NCI-H524 (cell line): ENCODE data around the gene ITSN2.

Experiments
- DNase-seq, 2 experiments: peaks; one replicate each; lab custom pipeline; 2025; lab: John Stamatoyannopoulos, UW

The ITSN2 gene

DNA sequence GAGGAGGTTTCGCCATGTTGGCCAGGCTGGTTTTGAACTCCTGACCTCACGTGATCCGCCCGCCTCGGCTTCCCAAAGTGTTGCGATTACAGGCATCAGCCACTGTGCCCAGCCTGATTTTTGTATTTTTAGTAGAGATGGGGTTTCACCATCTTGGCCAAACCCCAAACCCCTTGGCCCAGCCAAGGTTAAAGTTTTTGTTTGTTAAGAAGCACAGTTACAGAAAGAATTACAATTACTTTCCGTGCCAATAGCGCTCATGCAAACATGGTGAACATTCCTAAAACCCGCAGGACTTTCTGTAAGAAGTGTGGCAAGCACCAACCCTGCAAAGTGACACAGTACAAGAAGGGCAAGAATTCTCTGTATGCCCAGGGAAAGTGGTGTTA, 26.1 kb downstream of the ITSN2 start:
- no peak for DNase-seq

DNA sequence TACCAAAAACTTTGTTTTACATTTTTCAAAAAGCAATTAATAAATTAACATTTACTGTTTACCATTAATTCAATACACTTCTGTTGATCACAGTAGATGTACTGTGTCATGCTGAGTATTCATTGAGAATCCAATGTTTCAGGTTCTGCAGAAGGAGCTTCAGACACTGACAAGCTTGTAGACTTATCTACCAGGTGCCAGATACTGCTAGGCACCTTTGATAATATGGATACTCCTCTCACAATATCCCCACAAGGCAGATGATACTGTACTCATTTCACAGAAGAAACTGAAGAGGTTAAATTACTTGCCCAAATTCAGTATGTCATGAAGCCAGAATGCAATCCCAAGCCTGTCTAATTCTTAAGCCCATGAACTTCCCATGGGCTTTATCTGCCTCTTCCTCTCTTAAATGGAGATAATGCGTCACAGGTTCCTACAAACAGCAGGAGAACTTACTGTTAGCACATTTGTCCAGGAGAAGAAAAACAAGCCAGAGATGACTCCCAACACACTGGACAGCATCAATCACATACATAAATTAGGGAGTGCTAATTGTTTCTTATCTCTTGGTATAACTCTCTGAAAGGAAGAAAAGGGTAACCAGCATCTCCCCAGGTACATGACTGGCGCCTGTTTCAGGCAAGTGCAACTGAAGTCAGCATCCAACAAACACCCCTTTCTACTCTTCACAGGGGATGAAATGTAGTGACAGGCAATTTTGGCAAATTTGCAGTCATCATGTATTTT, 27.4 kb downstream of the ITSN2 start:
- no peak for DNase-seq

DNA sequence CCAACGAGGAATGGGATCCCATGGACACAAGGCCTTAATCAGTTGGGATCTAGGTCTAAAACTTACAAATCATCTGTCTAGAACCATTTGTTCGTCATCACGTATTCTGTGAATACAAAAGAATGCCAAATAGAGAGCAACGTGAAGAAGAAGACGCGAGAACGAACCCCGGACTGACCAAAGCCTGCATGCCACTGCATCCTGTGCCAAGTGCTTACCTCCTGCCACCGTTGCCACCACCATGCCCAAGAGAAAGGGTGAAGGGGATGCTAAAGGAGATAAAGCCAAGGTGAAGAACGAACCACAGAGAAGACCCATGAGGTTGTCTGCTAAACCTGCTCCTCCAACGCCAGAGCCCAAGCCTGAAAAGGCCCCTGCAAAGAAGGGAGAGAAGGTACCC, 30.2 kb downstream of the ITSN2 start:
- no peak for DNase-seq

DNA sequence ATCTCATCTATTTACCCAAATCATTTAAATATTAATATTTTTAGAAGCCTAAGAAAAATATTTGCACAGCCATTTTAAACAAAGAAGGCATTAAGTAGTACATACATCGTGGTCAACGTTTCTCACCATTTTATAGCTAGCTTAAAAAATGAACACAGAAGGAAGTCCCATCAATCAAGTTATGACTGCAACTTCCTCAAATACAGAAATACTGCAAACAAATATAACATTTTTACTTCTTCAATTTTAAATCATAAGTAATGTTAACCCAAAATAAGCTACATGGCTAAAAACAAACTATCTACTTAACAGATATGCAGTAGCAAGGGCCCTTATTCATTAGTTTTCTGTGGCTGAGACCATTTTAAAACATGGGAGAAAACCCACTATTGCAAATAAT, 30.6 kb downstream of the ITSN2 start:
- no peak for DNase-seq

DNA sequence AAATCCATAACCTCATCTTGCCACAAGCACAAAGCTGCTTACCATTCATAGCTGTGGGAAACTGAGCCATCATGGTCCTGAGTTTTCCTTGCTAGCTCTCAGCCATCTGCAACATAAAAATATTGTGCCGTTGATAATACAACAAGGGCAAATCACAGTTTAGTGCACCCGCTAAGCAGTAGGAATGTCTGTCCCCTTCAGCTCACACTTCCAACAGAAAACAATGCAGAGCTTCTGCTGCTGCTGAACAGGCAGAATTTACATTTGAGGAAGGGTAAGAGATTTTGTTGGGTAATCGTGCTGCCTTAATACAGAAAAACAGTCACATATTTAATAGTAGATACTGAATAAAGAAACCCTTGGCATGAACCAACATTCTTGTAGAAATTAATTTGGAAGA, 32.3 kb downstream of the ITSN2 start:
- DNase-seq = no peak

DNA sequence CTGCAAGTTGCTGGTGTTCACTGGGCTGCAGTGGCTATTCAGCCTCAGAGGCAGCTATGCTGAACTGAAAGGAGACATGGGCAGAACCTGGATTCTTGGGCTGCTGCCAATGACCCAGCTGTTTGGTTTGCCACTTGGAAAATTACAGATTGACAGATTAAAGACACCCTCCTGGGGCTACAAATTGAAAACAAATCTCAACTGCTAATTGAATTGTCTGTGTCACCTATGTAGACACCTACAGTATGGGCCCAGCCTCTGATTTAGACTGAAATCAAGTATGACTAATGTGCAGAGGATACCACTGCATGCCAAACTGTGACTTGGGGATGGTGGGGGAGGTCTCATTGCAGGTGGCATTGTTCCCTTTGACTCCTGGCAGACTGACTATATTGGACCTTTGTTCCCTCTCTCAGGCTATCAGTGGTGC, 42.8 kb downstream of the ITSN2 start:
- DNase-seq = peak; percentile 30 to 75

DNA sequence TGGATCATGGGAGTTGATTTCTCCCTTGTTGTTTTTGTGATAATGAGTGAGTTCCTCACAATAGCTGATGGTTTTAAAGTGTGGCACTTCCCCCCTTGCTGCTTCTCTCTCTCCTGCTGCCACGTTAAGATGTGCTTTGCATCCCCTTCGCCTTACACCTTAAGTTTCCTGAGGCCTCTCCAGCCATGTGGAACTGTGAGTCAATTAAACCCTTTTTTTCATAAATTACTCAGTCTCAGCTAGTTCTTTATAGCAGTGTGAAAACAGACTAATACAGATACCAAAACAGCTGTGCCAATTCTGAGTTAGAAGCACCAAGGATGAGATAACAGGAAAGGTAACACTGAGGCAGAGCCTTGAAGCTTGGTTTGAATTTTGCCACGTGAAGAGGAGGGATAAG, 44.7 kb downstream of the ITSN2 start:
- DNase-seq = no peak

DNA sequence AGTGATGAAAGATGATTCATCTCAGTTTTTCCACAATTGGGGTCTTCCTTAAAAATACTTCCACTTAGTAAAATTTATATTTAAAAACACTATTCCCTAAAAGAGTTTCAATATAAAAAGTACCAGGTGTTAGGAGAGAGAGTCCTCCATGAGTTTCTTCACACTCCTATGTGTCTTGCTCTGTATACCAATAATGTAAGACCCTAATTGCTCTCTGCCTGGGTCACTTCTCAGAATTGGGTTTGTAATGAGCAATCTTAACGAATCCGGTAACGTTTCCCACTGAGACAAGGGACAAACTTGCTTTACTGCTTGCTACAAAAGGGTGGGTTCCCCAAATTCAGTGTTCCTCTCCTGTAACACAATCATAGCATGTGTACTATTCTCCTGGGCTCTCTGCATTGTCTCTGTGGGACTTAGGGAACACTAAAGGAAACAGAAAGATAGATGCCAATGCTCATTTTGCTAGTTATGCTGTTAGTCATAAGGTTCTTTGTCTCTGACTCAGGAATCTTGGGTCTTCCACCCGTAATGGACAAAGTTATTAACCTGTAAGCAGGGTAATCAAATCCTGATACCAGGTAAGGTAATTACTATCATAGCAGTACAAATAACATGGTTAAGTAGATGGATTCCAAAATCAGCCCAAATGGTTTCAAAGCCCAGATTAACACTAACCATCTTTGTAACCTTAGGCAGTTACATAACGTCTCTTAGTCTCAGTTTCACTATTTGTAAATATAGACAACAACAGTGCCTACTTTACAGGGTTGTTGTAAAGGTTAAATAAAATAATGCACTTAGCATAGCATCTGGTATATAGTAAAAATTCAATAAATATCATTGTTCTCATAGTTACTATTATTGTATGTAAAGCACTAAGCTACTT, 46.3 kb downstream of the ITSN2 start:
- no peak for DNase-seq

DNA sequence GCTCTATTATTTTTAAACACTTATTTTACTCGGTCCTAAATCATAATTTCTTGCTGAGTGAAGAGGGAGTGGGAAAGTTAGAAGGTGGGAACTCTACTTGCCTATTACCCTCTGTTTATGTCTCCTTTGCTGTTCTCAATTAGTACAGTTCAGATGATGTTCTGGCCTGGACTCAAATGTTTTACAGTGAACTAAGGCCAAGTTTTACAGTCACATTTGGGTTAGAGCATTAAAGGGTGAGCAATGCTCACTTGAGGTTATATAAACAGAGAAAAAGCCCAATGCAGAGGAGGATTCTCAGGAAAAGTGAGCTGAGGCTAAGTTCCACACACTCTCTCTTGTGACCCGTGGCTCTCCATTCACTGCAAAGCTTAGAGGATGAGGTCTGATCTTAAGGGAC, 52.4 kb downstream of the ITSN2 start:
- no peak for DNase-seq

DNA sequence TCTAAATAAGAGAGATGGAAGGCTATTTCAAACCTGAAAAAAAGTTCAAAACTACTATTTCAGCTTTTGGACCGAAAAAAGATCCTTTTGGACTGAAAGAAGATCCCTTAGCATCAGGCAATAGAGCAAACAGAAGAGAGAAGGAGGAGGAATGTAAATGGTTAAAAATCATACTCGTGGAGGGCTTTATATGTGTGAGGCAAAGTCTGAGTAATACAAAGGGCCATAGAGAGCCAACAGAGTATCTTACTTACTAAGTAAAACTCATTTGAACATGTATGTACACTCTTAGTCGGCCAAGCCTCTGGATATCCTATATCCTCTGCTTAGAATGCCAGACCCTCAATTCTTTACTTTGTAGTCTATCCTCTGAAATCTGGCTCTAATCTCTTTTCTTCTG, 55.7 kb downstream of the ITSN2 start:
- no peak for DNase-seq

DNA sequence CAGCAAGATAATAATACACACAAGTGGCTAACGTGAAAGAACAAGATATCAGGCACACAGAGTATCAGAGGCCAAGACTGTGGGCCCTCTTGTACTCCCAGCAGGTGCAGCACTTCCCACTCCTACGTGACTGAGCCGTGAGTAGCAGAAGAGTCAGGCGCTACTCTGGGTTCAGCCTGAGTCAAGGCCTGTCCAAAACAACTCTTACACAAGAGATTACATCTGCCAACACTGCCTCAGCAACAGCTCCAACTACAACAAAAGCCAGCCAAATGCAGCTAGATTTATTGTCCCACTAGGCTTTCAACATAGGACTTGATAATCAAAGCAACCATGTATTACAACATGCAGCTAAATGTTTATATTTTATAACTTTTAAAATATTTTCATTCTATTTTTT, 56.2 kb downstream of the ITSN2 start:
- DNase-seq = peak in 1 of 2 experiments; percentile 42

DNA sequence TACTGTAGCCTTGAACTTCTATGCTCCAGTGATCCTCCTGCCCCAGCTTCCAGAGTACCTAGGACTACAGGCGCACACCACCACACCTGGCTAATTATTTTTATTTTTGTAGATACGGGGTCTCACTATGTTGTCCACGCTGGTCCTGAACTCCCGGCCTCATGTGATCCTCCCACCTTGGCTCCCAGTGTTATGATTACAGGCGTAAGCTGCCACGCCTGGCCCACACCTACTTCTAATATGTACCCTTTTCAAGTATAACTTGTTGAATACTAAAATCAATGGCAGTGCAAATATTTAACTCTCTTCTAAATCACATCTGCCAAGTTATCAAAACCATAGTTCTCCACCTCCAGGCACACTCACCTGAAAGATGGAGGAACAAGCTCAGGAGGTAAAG, 58.7 kb downstream of the ITSN2 start:
- no peak for DNase-seq

DNA sequence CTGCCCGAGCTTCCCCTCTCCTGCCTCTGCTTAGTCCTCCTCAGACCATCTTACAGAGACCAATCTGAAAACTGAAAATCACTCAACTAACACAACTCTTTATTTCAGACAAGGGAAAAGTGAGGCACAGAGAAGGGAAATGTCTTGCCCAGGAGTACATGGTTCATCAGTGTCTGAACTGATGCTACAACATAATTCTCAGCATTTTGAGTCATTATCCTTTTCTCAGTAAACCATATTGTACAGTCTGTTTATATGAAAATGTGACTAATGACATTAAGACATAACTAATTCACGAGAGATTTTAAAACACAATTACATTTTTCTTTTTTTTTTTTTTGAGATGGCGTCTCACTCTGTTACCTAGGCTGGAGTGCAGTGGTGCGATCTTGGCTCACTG, 62.7 kb downstream of the ITSN2 start:
- DNase-seq = no peak

DNA sequence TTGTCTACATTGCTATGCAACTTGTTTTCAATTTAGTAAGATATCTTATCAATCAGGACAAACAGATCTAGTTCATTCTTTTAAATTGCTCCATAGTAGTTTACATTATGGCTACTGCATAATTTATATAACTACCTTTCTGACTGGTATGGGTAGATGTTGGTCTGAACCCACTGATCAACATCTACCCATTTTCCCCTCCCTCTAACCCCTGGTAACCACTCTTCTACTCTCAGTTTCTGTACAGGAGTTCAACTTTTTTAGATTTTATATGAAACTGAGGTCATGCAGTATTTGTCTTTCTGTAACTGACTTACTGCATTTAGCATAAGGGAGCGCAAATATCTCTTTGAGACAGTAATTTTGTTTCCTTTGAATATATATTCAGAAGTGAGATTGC, 73.2 kb downstream of the ITSN2 start:
- DNase-seq = no peak

DNA sequence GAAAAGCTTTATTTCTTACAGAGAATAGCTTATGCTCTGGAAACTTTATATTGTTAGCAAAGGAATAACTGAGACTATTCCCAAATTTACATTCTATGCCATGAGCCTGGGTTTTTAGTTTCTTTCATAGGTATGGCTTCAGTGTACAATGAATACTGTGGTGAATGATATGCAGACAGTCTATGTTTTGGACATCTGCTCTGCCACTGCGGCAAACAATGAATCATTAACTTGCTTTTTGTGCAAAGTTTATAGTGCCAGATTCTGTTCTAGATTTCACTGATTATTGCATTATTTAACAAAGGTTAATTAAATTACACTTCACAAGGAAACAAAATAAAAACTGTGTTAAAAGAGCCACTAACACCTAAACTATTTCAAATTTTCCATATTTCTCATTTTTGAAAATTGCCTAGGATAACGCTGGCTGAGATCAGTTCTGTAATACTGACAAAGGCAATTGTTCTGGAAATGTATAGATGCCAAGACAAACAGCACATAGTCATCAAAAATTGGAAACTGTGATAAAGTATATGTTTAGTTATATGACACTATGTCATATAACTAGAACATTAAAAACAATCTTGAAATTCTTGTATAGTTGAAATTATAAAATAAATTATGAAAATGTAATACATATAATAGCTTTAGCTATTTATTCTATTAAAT, 74.7 kb downstream of the ITSN2 start:
- no peak for DNase-seq

DNA sequence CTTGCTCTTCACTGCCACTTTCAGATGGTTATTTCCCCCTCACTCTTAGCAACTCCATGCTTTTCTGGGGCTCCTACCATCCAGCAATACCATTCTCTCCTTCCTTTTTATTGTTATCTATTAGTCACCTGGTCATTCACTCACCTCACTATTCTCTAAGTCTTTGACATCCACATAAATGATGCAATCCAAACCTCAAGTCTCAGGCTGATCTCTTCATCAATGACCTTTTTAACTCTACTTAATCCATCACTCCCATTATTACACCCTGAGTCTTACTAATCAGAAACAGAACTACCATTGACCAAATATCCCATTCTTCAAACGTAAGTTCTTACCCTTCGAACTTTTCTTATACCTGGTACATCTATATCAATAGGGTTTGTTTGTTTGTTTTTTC, 79.7 kb downstream of the ITSN2 start:
- no peak for DNase-seq

DNA sequence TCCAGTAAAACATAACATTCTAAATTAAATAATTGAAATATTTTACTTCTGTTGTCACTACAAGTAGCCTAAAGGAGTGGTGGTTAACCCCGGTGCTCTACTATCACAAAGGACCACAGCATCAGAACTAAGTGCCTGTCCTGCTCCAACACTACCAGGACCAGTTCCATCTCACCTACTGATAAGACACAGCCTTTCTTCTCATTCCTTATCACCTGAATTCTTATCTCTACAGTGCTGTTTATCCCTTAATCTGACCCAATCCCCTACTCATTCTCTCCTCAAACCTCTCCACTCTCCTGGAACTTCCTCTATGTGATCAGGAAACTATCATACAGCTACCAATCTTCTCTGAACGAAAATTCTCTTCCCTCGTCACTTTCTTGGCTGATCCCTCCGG, 80.2 kb downstream of the ITSN2 start:
- DNase-seq = no peak

DNA sequence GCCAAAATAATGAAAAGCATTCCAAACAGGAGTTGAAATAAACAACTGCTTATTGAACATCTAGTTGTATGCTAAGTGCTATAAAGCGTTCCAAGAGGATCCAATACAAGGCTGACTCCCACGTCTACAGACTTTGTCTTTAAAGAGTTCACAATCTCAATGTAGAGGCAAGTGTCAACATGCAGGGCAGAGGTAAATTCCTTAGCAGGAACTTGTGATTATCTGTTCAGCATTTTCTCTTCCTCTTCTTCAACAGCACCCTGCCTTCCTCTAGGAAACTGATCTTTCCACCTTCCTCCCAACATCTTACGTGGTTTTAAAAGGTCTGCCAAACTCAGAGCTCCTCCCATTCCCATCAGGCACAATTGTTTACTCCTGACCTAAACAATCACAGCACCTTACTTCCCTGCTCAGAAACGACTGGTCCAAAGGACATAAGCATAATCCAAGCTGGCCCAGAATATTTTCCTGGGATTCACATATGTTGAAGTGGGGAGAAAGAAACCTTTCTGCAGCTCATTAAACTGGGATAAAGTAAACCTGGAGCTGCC, 83.9 kb downstream of the ITSN2 start:
- no peak for DNase-seq

DNA sequence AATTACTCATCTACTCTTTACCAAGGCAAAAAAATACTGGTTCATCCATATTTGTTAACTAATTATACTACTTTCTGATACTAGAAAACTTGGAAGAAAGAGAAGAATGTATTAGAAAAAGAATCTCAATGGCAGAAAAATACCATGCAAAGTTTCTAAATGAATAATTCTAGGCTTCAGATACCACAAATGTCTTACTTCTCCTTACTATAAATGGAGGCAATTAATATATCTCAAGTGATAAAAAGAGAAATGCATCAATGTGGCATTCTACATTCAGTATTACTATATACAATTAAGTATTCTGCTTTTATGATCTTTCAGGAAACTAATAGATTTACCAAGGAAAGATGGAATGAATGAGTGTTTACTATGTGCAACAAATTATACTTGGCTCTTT, 85.5 kb downstream of the ITSN2 start:
- no peak for DNase-seq

DNA sequence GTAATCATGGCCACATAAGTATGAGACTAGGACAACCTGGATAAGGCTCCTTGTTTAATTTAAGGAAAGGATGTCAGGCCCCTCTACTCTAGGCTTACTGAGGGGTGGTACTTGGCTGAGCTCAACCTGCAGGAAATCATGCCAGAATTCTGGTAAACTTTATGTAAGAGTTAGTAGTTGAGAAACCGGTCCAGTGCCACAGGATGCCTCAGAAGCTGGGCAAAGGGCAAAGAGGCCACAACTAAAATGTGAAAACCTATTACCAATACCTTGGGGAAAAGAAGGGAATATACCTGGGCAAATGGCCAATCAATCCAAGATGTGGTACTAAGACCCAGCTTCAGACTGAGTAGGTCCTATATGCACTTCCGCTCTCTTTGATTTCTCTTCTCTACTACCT, 86.7 kb downstream of the ITSN2 start:
- DNase-seq = no peak

DNA sequence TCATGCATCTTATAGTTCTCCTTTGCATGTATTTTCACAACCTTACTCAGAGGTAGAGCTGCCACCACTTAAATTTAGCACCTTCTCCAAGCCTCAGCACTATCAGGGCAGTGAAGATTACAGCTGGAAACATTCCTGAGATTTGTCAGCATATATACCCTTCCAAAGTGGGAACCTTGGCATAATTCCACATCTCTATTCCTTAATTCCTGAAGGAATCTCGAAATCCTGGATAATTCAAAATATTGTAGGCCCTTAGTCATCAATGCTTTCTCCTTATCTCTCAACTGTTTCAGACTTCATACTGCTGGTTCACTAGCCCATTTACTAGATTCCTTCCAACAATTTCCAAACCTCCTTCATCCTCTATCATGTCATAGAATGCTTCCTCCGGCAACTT, 87.4 kb downstream of the ITSN2 start:
- no peak for DNase-seq

DNA sequence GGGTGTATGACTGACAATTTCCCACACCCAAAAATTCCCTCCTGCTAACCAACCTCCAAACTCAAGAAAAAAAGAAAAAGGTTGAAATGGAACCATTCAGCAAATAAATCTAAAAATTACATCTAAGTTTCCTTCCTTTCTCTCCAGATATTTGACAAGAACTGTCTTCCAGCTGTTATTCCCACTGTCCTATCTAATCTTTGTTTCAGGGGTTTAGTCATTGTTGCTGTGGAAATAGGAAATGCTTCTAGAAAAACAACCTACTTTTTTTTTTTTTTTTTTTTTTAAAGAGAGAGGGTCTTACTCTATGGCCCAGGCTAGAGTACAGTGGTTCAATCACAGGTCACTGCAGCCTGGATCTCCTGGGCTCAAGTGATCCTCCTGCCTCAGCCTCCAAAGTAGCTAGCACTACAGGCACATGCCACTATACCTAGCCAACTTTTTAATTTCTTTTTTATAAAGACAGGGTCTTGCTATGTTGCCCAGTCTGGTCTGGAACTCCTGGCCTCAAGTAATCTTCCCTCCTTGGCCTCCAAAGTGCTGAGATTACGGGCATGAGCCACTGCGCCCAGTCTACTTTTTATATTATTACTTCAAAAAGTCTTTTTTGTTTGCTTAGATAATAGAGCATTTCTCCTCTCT, 88.1 kb downstream of the ITSN2 start:
- DNase-seq = no peak
